NCI-H1930 (cell line): ENCODE results near the gene OSGEPL1.
"Not testable (repeated sequence)": the region's sequence is repeated elsewhere in the genome, so short reads cannot be mapped to it uniquely, and the experiment has no call there.

ENCODE experiments used
- DNase-seq, 2 experiments: peaks; one replicate each; lab custom pipeline; 2025; lab: John Stamatoyannopoulos, UW

Gene OSGEPL1

GRCh38 chr2:189729430-189729829, 33.2 kb downstream of the OSGEPL1 start:
- no peak for DNase-seq

GRCh38 chr2:189726849-189727248, 35.7 kb downstream of the OSGEPL1 start:
- DNase-seq: no peak

GRCh38 chr2:189726271-189726670, 36.3 kb downstream of the OSGEPL1 start:
- no peak for DNase-seq

GRCh38 chr2:189723192-189723591, 39.4 kb downstream of the OSGEPL1 start:
- no peak for DNase-seq

- DNase-seq: no peak
These were observed 43.0 kb downstream of the OSGEPL1 start for GRCh38 chr2:189719571-189719970.

GRCh38 chr2:189717593-189717992, 45.0 kb downstream of the OSGEPL1 start:
- DNase-seq: not testable (repeated sequence)

- DNase-seq: no peak
These were observed 52.9 kb downstream of the OSGEPL1 start for GRCh38 chr2:189709501-189710221.

GRCh38 chr2:189702071-189702470, 60.5 kb downstream of the OSGEPL1 start:
- DNase-seq: no peak

GRCh38 chr2:189700681-189701080, 61.9 kb downstream of the OSGEPL1 start:
- no peak for DNase-seq

GRCh38 chr2:189698020-189698887, 64.3 kb downstream of the OSGEPL1 start:
- no peak for DNase-seq
